Lung microvascular endothelial cell (primary cell): Measurements from ENCODE around the gene LPA. TPM values are rescaled to one million over a fixed set of nuclear protein-coding genes. Genes with fewer than 3 reads are reported as not detected.

Source experiments
- DNase-seq, 2 donors: peaks; one replicate each; pipeline versions ENCODE4 v3.0.0 to v3.0.0-alpha.2; 2010; ENCODE audit warnings: low read depth in 2 of 2
- total RNA-seq: library from RNA; depleted of rRNA; stranded (reverse); fragments of >200 nt; gene quantifications from 2 replicates; pipeline ENCODE4 v1.2.1, GENCODE V29; 2014

Gene LPA
- total RNA-seq, 1 donor from 2014 or later = not detected

- peak; percentile 42 to 55 for DNase-seq
These were observed 143.8 kb downstream of the LPA start for GRCh38 chr6:160520043-160520904.

- peak; percentile 56 to 66 for DNase-seq
These were observed 144.5 kb downstream of the LPA start for GRCh38 chr6:160519603-160520042.

- DNase-seq = no peak
These were observed 144.9 kb downstream of the LPA start for GRCh38 chr6:160519133-160519532.

DNA sequence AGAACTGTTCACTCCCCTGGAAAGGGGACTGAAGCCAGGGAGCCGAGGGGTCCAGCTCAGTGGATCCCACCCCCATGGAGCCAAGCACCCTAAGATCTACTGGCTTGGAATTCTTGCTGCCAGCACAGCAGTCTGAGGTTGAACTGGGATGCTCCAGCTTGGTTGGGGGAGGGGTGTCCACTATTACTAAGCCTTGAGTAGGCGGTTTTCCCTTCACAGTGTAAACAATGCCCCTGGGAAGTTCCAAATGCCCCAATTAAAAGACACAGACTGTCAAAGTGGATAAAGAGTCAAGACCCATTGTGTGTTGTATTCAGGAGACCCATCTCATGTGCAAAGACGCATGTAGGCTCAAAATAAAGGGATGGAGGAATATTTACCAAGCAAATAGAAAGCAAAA lies 150.2 kb downstream of the LPA start:
- DNase-seq = no peak

- DNase-seq = no peak
These were observed 153.0 kb downstream of the LPA start for GRCh38 chr6:160510976-160511617.

DNA sequence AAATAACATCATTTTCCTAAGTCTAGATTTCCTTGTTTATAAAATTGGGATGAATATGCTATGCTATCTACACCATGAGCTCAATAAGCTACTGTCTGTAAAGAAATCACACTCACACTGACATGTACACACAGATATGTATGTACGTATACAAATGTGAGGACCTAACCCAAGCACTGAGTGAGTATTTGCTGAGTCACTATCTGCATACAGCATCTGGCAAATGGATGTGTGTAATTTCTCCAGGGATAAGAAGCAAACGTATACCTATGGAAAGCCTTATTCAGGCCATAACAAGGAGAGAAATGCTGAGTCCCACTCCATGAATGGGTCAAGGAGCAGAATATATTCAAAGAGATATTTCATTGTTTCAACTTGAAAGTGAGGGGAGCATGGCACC lies 153.9 kb downstream of the LPA start:
- no peak for DNase-seq

DNA sequence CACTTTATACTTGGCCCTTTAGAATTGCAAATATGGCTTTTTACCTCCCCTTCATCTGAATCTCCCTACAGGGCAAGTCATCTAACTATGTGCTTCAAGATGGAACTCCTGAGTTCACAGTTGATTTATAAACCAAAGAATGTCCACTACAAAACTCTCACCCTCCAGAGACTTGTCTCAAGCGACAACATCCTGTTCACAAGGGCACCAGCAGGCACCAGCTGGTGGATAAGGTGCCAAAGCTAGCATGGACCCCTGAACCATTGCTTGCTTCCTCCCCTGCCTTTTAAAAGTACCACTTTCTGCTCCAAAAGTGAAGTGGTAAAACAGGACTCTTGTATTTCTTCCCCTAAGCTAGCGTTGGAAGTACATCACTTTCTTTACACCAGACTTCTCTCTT lies 154.5 kb downstream of the LPA start:
- DNase-seq = no peak

DNA sequence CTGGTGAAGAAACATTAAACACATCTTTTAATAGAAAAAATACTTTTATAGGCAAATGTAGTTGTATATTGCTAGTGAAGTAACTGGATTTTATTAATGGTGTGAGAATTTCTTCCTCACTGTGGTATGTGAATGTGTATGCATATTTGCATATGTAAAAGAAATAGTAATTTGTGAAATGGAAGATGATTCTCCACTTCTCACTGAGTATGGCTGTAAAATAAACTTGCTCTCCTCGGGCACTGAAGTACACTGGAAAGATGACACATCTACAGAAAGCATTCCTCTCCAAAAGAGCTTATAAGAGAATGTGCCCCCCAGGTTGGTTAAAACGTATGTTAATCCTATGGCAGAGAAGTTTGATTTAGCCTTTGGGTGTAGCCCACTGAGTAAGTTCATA lies 155.5 kb downstream of the LPA start:
- DNase-seq = no peak

GRCh38 chr6:160507420-160507819 lies 156.7 kb downstream of the LPA start:
- no peak for DNase-seq

GRCh38 chr6:160505970-160506369 lies 158.1 kb downstream of the LPA start:
- no peak for DNase-seq

- DNase-seq = no peak
These were observed 163.4 kb downstream of the LPA start for GRCh38 chr6:160500639-160501038.

- no peak for DNase-seq
These were observed 169.5 kb downstream of the LPA start for GRCh38 chr6:160494576-160494975.

DNA sequence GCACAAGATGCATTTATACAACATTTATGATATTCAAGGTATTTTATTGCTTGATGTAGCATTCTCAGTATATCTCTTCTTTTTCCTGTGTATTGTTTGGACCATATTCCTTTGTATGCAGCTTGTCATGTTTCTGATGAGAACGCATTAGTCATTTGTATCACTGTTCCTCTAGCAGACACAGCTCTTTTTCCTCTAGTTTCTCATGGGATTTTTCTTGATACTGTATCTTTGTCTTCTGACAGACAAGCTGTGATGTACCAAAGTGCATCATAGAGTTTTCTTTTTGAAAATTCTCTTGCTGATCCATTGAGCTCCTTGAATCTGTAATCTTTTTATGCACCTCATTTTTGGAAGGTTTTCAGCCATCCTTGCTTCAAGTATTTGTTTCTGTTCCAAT lies 175.0 kb downstream of the LPA start:
- no peak for DNase-seq

DNA sequence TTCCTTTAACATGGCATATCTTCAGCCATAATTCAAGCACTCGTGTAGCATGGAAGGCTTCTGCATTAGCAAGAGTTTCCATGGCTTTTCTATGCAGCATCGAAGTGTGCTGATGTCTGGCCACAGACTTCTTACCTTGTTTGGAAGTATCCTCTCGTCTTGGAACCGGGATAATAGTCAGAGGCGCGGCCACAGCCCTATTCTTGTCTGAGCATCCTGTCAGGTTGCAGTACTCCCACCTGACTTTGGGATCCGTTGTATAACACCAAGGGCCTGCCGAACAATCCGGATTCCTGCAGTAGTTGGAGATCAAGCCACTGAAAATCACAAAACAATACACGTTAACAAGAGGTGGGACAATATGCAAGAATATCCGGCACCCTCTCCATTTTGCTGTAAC lies 177.0 kb downstream of the LPA start:
- DNase-seq = no peak

Other genes starting within 250 kb of the LPA start
- not detected in 2 replicates for gene PLG, start 38.0 kb upstream of the LPA start, total RNA-seq